ENCODE results near the gene HYKK. TPM values are rescaled to one million over a fixed set of nuclear protein-coding genes. Genes with fewer than 3 reads are reported as not detected.
A peak's percentile ranks its signal among the peaks of the same experiment; 100 is the strongest.
"Not testable (repeated sequence)": the region's sequence is repeated elsewhere in the genome, so short reads cannot be mapped to it uniquely, and the experiment has no call there.

The HYKK gene
- 9.4 TPM for polyA plus RNA-seq (2012; ENCODE audit: insufficient read depth, insufficient read length)

DNA sequence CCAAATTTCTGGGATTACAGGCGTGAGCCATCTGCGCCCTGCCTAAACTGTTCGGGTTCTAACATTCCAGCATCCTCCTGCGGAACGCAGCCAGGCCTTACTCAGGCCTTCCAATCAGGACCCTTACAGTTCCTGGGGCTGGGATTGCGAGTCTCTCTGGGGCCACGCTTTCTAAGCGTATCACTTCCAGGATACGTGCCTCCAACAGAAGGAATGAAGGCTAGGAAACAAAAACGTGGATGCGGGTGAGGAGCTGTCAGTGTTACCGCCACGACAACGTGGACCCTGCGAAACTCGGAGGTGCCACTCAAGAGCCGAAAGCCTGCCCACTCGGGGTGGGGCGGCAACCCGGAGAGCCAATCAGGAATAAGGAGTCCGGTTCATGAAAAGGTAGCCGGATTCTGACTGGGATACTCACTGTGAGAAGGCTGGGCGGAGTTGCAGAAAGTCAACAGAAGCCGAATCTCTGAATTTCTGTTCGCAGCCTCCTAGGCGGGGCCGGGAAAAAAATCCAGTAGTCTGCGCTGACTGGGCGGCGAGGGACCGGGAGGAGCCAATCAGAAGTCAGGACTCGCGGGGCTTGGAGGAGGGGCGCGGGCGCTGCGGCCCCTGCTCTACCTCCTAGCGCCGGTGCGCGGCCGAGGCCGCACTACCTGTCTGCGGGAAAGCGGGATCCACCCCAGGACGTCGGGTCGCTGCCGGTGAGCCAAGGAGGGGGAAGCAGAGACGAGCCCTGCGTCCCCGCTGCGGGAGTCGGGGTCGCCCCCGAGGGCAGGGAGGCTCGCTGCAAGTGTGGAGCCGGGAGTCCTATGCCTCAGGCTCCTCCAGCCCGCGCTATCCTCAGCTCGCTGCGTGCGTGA, at the start of gene HYKK:
Gene HYKK (plus strand): TSS at position 607 of the 860 bp plus-strand sequence. CDS start 5,512 bp downstream, outside the sequence.
- peak within 1 kb of the TSS; percentile 70 for H3K4me3 ChIP-seq (ENCODE audit: low read length)
- DNase-seq (ENCODE audit: low read depth, low spot score): peak; percentile 97

DNA sequence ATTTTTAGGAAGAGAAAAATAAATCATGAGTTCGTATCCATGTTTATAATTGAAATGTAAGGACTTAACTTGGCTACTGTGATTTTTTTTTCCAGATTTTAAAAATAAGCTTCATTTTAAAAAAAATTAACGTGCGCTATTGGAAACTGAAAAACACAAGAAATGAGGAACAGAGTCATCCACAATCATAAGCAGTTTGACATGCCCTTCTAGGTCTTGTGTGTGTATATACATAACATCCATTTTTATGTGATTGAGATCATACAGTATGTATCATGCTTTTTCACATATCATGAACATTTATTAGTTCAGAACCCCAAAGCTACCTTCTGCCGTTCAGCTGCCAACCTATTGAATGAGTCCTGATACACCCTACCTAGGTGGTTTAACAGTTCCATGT, 46.6 kb upstream of the HYKK start:
- DNase-seq (ENCODE audit: low read depth, low spot score): no peak
- no peak overlapping the region for H3K4me3 ChIP-seq (ENCODE audit: low read length)

- DNase-seq (ENCODE audit: low read depth, low spot score): peak; percentile 23
- H3K4me3 ChIP-seq (ENCODE audit: low read length): no peak overlapping the region
These were observed 46.0 kb upstream of the HYKK start for GRCh38 chr15:78461171-78461888.

GRCh38 chr15:78469031-78469430, 38.3 kb upstream of the HYKK start:
- H3K4me3 ChIP-seq (ENCODE audit: low read length): no peak overlapping the region
- no peak for DNase-seq (ENCODE audit: low read depth, low spot score)

DNA sequence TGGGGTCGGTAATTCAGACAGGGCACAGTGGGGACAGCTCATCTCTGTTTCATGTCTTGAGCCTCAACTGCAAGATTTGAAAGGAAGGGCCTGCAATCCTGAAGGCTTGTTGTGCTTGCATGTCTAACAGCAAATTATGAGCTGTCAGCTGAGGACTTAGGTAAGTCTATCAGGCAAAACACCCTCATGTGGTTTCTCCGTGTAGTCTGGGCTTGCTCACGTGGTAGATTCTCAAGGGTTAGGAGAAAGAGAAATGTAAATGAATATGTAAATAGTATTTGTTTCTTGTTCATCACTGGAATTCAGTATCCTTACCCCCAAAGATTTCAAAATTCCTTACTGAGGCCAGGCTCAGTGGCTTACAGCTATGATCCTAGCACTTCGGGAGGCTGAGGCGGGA, 30.1 kb upstream of the HYKK start:
- DNase-seq (ENCODE audit: low read depth, low spot score): no peak
- no peak overlapping the region for H3K4me3 ChIP-seq (ENCODE audit: low read length)

DNA sequence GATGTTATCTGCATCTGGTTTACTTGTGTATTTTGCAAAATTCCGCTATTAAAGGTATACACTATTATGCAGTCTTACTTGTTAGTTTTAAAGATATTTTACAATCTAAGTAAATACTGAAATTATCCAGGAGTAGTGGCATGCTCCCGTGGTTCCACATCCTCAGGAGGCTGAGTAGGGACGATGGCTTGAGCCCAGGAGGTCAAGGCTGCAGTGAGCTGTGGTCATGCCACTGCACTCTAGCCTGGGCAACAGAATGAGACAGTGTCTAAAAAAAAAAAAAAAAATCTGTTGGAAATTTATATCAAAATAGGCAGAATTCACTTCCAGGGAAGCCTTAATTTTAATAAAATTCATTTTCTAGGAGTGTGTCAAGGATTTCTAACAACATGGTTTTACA, 27.7 kb upstream of the HYKK start:
- no peak for DNase-seq (ENCODE audit: low read depth, low spot score)
- H3K4me3 ChIP-seq (ENCODE audit: low read length): no peak overlapping the region

GRCh38 chr15:78481917-78482316, 25.5 kb upstream of the HYKK start:
- no peak overlapping the region for H3K4me3 ChIP-seq (ENCODE audit: low read length)
- DNase-seq (ENCODE audit: low read depth, low spot score): no peak

- DNase-seq (ENCODE audit: low read depth, low spot score): no peak
- H3K4me3 ChIP-seq (ENCODE audit: low read length): no peak overlapping the region
These were observed 14.5 kb upstream of the HYKK start for GRCh38 chr15:78492872-78493271.

- no peak for DNase-seq (ENCODE audit: low read depth, low spot score)
- H3K4me3 ChIP-seq (ENCODE audit: low read length): no peak overlapping the region
These were observed 5.5 kb upstream of the HYKK start for GRCh38 chr15:78501857-78502256.

GRCh38 chr15:78502641-78503040, 4.7 kb upstream of the HYKK start:
- no peak for DNase-seq (ENCODE audit: low read depth, low spot score)
- H3K4me3 ChIP-seq (ENCODE audit: low read length): no peak overlapping the region

GRCh38 chr15:78507831-78508160, 419 bp downstream of the HYKK start:
- peak overlapping the region; percentile 70 for H3K4me3 ChIP-seq (ENCODE audit: low read length)
- DNase-seq (ENCODE audit: low read depth, low spot score): no peak

DNA sequence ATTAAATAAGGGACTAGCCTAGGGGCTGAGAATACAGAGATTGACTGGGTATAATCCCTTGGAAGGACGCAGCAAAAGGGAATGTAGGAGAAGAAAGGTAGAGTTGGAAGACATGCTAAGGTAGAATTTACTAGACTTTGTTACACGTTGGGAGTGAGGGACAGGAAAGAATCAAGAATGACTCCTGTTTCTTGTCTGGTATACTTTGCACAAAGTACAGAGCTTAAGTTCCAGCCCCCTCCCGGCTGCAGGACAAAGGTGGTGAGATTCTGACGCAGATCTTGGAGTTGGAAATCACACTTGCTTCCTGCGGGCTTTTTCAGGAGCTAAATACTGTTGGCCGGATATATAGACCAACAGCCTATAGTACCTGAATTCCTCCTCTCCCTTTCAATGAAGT, 895 bp downstream of the HYKK start:
- no peak for DNase-seq (ENCODE audit: low read depth, low spot score)
- peak overlapping the region; percentile 70 for H3K4me3 ChIP-seq (ENCODE audit: low read length)

GRCh38 chr15:78509726-78510312, 2.4 kb downstream of the HYKK start:
- DNase-seq (ENCODE audit: low read depth, low spot score): no peak
- H3K4me3 ChIP-seq (ENCODE audit: low read length): no peak overlapping the region

DNA sequence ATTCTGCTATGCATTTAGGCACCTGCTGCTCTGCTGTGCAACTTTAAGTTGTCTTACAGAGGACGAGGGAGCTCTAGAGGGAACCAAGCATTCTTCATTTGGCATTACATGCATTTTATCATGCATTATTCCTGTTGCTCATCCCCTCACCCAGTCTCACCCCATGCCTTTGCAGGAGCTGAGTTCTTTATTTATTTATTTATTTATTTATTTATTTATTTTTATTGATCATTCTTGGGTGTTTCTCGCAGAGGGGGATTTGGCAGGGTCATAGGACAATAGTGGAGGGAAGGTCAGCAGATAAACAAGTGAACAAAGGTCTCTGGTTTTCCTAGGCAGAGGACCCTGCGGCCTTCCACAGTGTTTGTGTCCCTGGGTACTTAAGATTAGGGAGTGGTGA, 12.7 kb downstream of the HYKK start:
- not testable (repeated sequence) for DNase-seq (ENCODE audit: low read depth, low spot score); H3K4me3 ChIP-seq (ENCODE audit: low read length)

DNA sequence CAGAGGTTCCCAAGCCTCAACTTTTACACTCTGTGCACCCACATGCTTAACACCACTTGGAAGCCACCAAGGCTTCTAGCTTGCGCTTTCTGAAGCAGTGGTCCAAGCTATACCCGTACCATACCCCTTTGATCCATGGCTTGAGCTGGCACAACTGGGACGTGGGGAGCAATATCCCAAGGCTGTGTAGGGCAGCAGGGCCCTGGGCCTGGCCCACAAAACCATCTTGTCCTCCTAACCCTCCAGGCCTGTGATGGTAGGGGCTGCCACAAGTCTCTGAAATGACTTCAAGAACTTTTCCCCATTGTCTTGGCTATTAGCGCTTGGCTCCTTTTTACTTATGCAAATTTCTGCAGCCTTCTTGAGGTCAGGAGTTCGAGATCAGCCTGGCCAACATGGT, 16.9 kb downstream of the HYKK start:
- DNase-seq (ENCODE audit: low read depth, low spot score): no peak
- no peak overlapping the region for H3K4me3 ChIP-seq (ENCODE audit: low read length)

- no peak overlapping the region for H3K4me3 ChIP-seq (ENCODE audit: low read length)
- no peak for DNase-seq (ENCODE audit: low read depth, low spot score)
These were observed 19.9 kb downstream of the HYKK start for GRCh38 chr15:78527325-78527724.

DNA sequence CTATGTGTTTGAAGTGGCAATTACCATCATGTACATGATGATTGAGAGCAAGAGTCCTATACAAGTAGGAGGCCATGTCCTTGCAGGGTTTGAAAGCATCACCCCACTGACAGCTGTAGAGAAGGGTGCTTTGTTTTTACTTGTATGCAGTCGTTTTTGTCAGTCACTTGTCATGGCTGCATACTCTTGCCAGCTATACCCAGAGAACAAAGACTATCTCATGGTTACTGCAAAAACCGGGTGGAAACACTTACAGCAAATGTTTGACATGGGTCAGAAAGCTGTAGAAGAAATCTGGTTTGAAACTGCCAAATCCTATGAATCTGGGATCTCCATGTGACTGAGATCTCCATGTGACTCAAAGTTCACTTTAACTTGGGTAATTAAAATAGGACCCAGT, 26.0 kb downstream of the HYKK start:
- no peak for DNase-seq (ENCODE audit: low read depth, low spot score)

DNA sequence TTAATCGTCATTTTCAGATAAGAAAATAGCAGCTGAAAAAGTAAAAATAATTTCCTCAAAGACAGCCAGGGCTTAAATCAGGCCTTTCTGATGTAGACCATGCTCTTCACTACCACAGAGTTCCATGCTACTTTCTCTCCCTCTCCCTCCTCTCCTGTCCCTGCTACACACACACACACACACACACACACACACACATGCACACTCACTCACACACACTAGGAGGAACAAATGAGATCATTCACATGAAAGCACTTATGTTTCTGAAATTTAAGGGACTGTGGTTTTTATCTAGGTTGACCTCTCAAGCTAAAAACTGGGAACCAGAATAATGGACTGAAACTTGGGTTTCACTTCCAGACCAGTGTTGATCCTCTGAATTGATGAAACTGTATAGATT, 28.8 kb downstream of the HYKK start:
- no peak overlapping the region for H3K4me3 ChIP-seq (ENCODE audit: low read length)
- no peak for DNase-seq (ENCODE audit: low read depth, low spot score)

More for the DNA sequence above, 26.0 kb downstream of the HYKK start:
- H3K4me3 ChIP-seq (ENCODE audit: low read length): no peak overlapping the region

GRCh38 chr15:78537266-78537905, 30.0 kb downstream of the HYKK start:
- H3K4me3 ChIP-seq (ENCODE audit: low read length): no peak overlapping the region
- DNase-seq (ENCODE audit: low read depth, low spot score): no peak

GRCh38 chr15:78538358-78538757, 31.0 kb downstream of the HYKK start:
- H3K4me3 ChIP-seq (ENCODE audit: low read length): no peak overlapping the region
- DNase-seq (ENCODE audit: low read depth, low spot score): no peak
